SJSA1 (cell line): ENCODE results near the gene RAP1A. TPM values are rescaled to one million over a fixed set of nuclear protein-coding genes. Genes with fewer than 3 reads are reported as not detected.

Experiments used
- DNase-seq, 2 experiments: peaks; one replicate each; pipeline ENCODE4 v3.0.0-alpha.2; 2015 to 2020; ENCODE audit warnings: low spot score in 2 of 2, low read depth in 1 of 2
- H3K27ac ChIP-seq: fragments of 250-450 bp; sonication (Bioruptor Pico); 2 replicates; pipeline ENCODE4 v1.5.1; 2020; ENCODE audit warnings: mild to moderate bottlenecking, moderate library complexity
- H3K27me3 ChIP-seq: fragments of 250-450 bp; sonication (Bioruptor Pico); replicated peaks from 2 replicates; pipeline ENCODE4 v1.5.1; 2020; ENCODE audit warnings: mild to moderate bottlenecking, moderate library complexity
- H3K36me3 ChIP-seq: fragments of 250-450 bp; sonication (Bioruptor Pico); 2 replicates; pipeline ENCODE4 v1.5.1; 2020; ENCODE audit warnings: mild to moderate bottlenecking
- H3K4me1 ChIP-seq: fragments of 250-450 bp; sonication (Bioruptor Pico); replicated peaks from 2 replicates; pipeline ENCODE4 v1.6.1; 2021; ENCODE audit warnings: mild to moderate bottlenecking
- H3K4me3 ChIP-seq: fragments of 250-450 bp; sonication (Bioruptor Pico); 2 replicates; pipeline ENCODE4 v1.5.1; 2020; ENCODE audit warnings: mild to moderate bottlenecking
- H3K9me3 ChIP-seq: fragments of 250-450 bp; sonication (Bioruptor Pico); replicated peaks from 2 replicates; pipeline ENCODE4 v1.5.1; 2020; ENCODE audit warnings: mild to moderate bottlenecking
- total RNA-seq: library from RNA; depleted of rRNA; stranded (reverse); fragments of >200 nt; shearing (Covaris generic); gene quantifications from 2 replicates; pipeline ENCODE4 v1.2.3, GENCODE V29; 2014

Gene RAP1A
- total RNA-seq, 1 experiment from 2014 or later: 42.6 TPM

DNA sequence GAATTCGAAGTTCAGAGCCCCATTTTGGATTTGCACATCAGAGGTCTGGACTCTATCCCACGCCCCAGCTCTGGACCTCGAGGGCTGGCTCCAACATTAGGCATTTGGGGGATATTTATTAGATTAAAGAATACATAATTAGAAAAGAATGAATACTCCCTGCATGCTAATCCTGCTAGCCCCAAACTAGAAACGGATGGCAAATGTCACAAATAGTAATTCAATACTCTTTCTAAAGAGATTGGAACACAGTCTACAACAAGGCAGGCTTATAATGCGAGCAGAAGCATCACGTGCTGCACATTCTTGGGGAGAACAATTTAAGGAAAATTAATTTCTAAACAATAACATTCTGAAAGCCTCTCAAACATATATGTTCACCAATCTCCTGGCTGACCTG lies 27.7 kb upstream of the RAP1A start:
- Histone ChIP-seq H3K27me3 (no peaks in the 10 kb centered on the region), H3K36me3 (no peaks in the 10 kb centered on the region), H3K4me3 (no peak overlapping the region), H3K27ac (peak overlapping the region; percentile 39; the same call in 1 of the 2 replicates), H3K4me1 (peaks cover 20% of the 10 kb centered on the region), H3K9me3 (no peaks in the 10 kb centered on the region)
- DNase-seq: no peak

DNA sequence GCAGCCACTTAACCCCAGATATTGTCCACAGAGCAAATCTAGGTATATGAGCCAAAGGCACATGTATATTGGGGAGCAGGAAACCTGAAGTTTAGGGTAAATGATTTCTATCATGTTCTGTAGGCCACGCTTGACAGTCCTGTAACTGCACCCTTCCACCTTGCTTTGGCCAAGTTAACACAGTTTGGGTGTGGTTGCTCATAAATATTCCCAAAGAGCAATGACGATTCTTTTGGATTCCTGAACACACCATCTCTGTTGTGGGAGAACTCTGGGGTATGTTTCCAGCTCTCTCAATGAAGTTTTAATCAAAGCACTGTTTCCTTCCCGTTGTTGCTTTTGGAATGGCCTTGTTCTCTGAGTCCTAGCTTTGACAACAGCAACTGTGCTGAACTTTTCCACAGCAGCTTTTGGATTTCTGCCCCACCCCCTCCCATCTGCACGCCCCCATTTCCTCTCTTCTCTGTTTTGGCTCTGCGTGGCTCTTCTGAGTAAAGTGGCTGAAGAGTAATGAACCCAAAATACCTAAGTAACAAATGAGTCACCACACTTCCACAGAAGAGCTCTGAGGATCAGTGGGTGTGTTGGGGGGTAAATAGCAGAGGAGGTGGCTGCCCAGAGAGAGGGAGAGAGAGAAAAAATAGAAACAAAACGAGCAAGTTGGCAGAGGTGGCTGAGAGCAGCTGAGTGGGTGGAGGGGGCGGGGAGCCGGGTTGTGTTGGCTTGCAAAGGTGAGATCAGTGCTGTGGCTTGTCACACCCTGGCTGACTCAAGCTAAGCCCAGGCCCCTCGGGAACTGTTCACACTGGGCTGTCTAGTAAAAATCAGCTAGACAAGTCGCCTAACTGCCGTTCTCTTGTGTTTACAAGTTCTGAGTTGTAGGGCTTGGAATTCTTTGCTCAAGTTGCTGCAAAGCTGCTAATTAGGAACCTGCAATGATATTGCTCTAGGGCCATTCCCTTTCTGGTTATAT lies 26.9 kb upstream of the RAP1A start:
- Histone ChIP-seq H3K36me3 (no peaks in the 10 kb centered on the region), H3K9me3 (no peaks in the 10 kb centered on the region), H3K27ac (peak overlapping the region; percentile 39), H3K27me3 (no peaks in the 10 kb centered on the region), H3K4me3 (no peak overlapping the region), H3K4me1 (peaks cover 20% of the 10 kb centered on the region)
- peak; percentile 81 to 85 for DNase-seq

DNA sequence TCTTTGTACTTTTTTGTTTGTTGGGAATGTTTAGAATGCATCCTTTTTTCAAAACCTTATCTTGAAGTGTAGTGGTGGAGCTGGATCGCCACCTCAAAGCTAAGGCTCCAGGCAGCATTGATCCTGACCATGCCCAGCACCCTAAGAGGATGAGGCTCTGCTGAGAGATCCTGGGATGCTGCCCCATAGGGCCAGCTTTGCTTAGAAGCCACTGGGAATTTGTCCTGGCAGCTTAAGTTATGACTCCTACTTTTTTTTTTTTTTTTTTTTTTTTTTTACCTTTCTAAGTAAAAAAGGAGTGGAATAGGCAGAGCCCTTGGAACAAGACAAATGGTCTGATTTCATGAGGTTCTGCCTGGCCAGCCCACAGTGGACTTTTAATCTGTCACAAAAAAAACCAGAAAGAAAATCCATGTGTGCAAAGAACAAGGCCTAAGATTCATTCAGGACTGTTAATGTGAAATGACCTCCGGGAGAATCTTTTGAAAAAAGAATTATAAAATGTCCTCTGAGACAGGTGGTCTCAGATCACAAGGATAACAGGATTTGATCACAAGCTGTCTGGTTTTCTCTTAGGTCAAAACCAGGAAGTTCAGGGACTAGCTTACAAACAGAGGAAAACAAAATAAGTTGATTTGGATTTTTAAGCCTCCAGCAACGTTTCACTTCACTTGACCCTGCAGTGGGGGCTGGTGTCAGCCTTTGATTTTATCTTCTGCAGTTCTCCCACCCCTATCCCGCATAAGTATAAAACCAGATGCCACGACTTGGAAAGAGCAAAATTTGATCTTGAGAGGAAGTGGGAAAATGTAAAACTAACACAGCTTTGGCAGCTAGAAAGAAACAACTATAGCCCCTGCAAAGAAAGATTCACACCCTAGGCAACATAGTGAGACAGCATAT lies 25.9 kb upstream of the RAP1A start:
- Histone ChIP-seq H3K4me1 (peaks cover 22% of the 10 kb centered on the region), H3K27me3 (no peaks in the 10 kb centered on the region), H3K36me3 (no peaks in the 10 kb centered on the region), H3K27ac (peak overlapping the region; percentile 39; the same call in 1 of the 2 replicates), H3K4me3 (no peak overlapping the region), H3K9me3 (no peaks in the 10 kb centered on the region)
- no peak for DNase-seq

DNA sequence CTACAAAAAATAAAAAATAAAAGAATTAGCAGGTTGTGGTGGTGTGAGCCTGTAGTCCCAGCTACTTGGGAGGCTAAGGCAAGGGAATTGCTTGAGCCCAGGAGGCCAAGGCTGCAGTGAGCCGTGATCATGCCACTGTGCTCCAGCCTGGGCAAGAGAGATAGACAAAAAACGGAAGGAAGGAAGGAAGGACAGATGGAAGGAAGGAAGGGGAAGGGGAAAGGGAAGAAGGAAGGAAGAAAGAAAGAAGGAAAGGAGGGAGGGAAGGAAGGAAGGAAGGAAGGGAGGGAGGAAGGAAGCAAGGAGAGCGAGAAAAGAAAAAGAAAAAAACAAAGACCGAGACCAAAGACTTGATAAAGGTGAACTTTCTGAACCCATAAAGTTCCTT lies 25.3 kb upstream of the RAP1A start:
- Histone ChIP-seq H3K9me3 (no peaks in the 10 kb centered on the region), H3K36me3 (no peaks in the 10 kb centered on the region), H3K4me3 (no peak overlapping the region), H3K27ac (no peak overlapping the region), H3K4me1 (peaks cover 27% of the 10 kb centered on the region), H3K27me3 (no peaks in the 10 kb centered on the region)
- DNase-seq: no peak

DNA sequence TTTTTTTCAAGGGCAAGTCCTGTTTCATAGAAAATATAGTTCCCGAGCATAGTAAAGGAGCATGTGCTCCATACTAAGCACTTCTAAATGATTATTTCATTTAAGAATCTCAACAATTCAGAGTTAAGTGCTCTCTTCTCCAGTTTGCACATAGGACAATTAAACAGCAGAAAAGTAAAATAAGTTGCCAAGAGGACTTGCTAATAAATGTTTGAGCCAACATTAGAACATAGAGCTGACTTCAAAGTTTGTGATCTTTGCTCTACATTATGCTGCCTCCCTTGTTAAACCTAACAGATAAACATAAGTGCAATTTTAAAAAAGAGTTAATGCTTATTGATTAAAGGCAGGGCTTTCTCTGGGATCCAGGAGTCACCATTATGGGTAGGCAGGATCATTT lies 23.8 kb upstream of the RAP1A start:
- no peak overlapping the region for H3K4me3 ChIP-seq

DNA sequence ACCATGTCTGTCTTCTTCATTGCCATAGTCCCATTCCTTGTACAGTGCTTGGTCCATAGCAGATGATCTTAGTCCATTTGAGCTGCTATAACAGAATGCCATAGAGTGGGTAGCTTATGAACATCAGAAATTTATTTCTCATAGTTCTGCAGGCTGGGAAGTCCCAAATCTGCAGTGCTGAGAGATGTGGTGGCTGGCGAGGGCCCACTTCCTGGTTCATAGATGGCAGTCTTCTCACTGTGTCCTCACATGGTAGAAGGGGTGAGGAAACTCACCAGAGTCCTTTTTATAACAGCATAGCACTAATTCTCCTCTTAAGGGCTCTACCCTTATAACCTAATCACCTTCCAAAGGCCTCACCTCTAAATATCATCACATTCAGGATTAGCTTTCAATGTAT lies 23.1 kb upstream of the RAP1A start:
- Histone ChIP-seq H3K9me3 (no peaks in the 10 kb centered on the region), H3K27me3 (no peaks in the 10 kb centered on the region), H3K27ac (no peak overlapping the region), H3K36me3 (no peaks in the 10 kb centered on the region), H3K4me3 (no peak overlapping the region), H3K4me1 (peaks cover 27% of the 10 kb centered on the region)
- no peak for DNase-seq

More for the DNA sequence above, 23.8 kb upstream of the RAP1A start:
- H3K27me3 ChIP-seq: no peaks in the 10 kb centered on the region
- H3K4me1 ChIP-seq: peaks cover 27% of the 10 kb centered on the region
- no peaks in the 10 kb centered on the region for H3K36me3 ChIP-seq
- no peak overlapping the region for H3K27ac ChIP-seq
- DNase-seq: no peak
- no peaks in the 10 kb centered on the region for H3K9me3 ChIP-seq

DNA sequence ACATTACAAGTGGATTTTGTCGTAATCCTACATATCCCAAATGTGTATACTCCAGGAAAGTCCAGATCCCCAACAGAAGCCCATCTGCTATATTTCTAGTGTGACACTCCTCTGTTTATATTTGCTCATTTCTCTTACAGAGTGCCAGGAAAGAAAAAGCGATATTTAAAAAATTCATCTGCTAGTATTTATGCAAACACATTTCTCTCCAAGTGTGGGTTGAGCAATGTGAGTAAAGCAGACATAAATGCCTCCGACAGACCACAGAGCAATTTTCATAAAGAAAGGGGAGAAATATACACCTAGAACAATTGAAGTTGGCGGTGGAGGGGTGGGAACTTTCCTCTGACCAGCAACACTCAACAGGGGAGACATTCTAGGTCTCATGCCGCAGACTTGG lies 22.2 kb upstream of the RAP1A start:
- Histone ChIP-seq H3K4me1 (peaks cover 23% of the 10 kb centered on the region), H3K9me3 (no peaks in the 10 kb centered on the region), H3K36me3 (no peaks in the 10 kb centered on the region), H3K4me3 (no peak overlapping the region), H3K27me3 (no peaks in the 10 kb centered on the region), H3K27ac (no peak overlapping the region)
- peak in 1 of 2 experiments; percentile 7 for DNase-seq

DNA sequence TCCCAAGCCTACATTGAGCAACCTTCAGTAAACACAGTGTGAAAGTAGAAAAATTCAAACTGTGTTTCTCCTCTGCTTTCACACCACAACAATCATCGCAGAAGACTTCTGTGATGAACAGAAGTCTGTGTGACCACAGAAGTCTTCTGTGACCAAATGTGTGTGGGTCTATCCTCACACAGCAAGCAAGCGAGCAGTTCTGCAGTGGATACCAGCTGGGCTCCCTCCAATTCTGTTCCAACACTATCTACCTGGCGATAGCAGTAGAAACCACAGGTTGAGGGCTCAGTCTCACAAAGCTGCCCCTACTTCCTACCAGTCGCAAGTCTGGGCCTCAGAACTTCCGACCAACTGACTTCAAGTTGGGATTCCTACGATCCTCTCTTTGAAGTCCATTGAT lies 21.0 kb upstream of the RAP1A start:
- H3K9me3 ChIP-seq: no peaks in the 10 kb centered on the region
- H3K4me1 ChIP-seq: peaks cover 13% of the 10 kb centered on the region
- no peak overlapping the region for H3K27ac ChIP-seq
- H3K36me3 ChIP-seq: no peaks in the 10 kb centered on the region
- no peak for DNase-seq
- no peaks in the 10 kb centered on the region for H3K27me3 ChIP-seq
- no peak overlapping the region for H3K4me3 ChIP-seq

DNA sequence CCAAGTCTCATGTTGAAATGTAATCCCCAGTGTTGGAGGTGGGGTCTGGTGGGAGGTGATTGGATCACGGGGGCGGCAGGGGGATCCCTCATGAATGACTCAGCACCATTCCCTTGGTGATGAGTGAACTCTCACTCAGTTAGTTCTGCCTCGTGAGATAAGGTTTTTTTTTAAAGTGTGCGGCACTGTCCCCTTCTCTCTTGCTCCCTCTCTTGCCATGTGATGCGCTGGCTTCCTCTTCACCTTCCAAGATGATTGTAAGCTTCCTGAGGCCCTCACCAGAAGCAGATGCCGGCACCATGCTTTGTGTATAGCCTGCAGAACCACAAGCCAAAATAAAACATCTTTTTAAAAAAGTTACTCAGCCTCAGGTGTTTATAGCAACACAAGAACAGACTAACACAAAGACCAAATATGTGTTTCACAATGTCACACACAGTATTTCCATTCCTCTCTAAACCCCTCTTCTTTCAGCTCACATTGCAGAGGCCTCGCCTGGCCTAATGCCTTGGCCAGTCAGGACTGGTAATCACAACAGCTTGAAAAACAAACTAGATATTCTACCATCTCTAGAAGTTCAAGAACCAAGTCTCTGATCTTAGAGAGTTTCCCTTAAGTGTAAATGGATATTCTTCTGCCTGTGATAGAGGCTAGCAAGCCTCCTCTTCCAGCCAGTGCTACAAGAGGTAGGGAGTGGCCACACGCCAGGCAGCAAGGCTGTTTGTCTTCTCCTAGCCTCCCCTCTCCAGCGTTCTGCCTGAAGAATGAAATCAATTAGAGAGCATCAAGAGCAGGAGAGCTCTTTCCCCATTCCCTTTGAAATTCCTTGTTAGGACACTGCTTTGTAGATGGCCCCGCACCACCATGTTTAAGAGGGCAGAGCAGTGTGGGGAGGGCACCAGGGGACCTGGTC lies 19.6 kb upstream of the RAP1A start:
- Histone ChIP-seq H3K27me3 (no peaks in the 10 kb centered on the region), H3K27ac (no peak overlapping the region), H3K9me3 (no peaks in the 10 kb centered on the region), H3K4me1 (peaks cover 13% of the 10 kb centered on the region), H3K4me3 (no peak overlapping the region), H3K36me3 (no peaks in the 10 kb centered on the region)
- no peak for DNase-seq

DNA sequence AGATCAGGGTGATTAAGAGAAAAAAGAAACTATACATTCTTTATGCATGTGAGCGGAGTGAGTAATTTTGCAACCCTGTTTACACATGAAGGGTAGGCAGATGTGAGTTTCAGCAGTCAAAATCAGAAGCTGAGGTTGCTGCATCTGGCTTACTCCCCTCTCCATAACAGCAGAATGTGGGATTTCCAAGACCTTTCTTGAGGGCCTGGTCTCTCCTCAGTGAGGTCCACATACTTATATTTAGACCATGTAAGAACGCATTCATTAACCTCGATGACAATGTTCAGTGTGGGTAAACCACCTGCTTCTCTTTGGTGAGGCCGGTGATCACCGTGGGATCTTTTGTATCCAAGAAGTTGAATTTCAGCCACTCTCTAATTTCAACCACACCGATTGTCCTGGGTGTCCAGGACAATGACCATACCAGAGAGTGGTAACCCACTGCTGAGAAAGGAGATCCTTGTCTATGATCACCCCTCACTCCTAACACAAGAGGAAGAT lies 18.7 kb upstream of the RAP1A start:
- no peaks in the 10 kb centered on the region for H3K36me3 ChIP-seq
- H3K4me1 ChIP-seq: peaks cover 20% of the 10 kb centered on the region
- no peak overlapping the region for H3K4me3 ChIP-seq
- no peak for DNase-seq
- no peaks in the 10 kb centered on the region for H3K9me3 ChIP-seq
- H3K27me3 ChIP-seq: no peaks in the 10 kb centered on the region
- no peak overlapping the region for H3K27ac ChIP-seq

DNA sequence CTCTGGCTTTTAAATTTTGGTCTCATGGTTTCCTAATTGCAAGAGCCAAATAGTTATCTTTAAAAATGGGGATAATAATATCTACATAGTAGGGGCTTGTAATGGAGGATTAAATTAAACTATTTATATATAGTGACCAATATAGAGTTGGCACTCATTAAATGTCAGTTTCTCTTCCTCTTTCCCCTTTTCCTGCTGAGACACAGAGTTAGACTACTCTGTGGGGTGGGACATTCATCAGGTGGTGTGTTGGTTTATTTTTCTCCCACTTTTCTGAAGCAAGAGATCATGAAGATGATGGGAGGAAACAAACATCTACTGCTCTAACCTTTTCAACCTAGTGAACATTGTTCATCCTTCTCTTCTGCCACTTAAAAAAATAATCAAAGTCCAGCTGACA lies 17.3 kb upstream of the RAP1A start:
- Histone ChIP-seq H3K27ac (no peak overlapping the region), H3K4me3 (no peak overlapping the region), H3K9me3 (no peaks in the 10 kb centered on the region), H3K4me1 (peaks cover 20% of the 10 kb centered on the region), H3K36me3 (no peaks in the 10 kb centered on the region), H3K27me3 (no peaks in the 10 kb centered on the region)
- no peak for DNase-seq

DNA sequence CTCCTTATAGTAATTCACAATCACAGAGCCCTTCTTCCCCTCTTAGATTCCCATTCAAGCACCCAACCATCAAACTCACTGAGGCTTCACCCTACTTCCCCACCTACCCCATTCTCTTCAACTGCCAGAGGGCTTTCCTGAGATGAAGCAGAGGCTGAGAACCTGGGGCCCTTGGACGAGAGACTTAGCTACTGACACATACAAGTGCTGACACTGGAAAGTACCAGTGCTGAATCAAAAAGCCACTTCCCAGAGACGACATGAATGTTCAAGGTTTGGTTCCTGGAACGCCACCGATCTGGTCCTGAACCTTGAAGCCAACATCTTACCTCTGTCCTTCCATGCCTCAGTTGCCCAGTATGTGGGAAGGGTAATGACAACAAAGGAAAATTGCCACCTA lies 16.6 kb upstream of the RAP1A start:
- no peaks in the 10 kb centered on the region for H3K36me3 ChIP-seq
- H3K27ac ChIP-seq: no peak overlapping the region
- peaks cover 20% of the 10 kb centered on the region for H3K4me1 ChIP-seq
- no peak overlapping the region for H3K4me3 ChIP-seq
- H3K9me3 ChIP-seq: no peaks in the 10 kb centered on the region
- no peak for DNase-seq
- H3K27me3 ChIP-seq: no peaks in the 10 kb centered on the region

DNA sequence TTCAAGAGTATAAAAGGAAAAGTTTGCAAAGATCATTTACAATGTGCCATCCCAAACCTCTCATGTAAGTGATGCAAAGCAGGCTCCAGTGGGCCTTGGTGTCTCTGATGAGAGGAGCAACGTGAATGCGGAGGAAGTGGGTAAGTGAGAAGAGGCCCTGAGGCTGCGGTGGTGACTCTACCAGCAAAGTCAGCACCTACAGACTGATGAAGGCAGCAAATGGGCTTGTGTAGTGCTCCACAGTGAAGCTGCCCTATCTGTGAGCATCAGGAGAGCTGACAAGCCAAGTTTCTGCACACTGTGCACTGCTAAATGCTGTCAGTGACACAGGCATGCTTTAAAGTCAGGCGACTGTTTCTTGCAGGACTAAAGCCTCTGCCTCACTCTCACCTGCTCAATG lies 15.6 kb upstream of the RAP1A start:
- Histone ChIP-seq H3K27me3 (no peaks in the 10 kb centered on the region), H3K27ac (no peak overlapping the region), H3K36me3 (no peaks in the 10 kb centered on the region), H3K4me1 (peaks cover 15% of the 10 kb centered on the region), H3K4me3 (no peak overlapping the region), H3K9me3 (no peaks in the 10 kb centered on the region)
- no peak for DNase-seq
